Activated CD8-positive, alpha-beta memory T cell treated with anti-CD3 and anti-CD28 coated beads for 36 hours (primary cell): ENCODE results near the gene ACTN2. TPM values are rescaled to one million over a fixed set of nuclear protein-coding genes. Genes with fewer than 3 reads are reported as not detected.

Experiments
- CTCF ChIA-PET: fragments of 350-600 bp; sonication (Branson Sonifier 250); formaldehyde crosslinking; loops from one replicate; lab custom pipeline; 2021; ENCODE audit warnings: antibody characterized with exemption; lab: Charles Lee
- POLR2A ChIA-PET: fragments of 350-600 bp; sonication (Branson Sonifier 250); formaldehyde crosslinking; loops from one replicate; lab custom pipeline; 2021; ENCODE audit warnings: antibody characterized with exemption; lab: Charles Lee
- total RNA-seq, 2 experiments: library from RNA; stranded (reverse); gene quantifications; one replicate each; pipeline ENCODE4 v1.2.3, GENCODE V29; 2021

Gene ACTN2
- total RNA-seq, 2 experiments from 2014 or later: not detected

GRCh38 chr1:236689713-236690569, 3.6 kb downstream of the ACTN2 start:
- ChIA-PET CTCF (no interaction called here), POLR2A (no interaction called here)

DNA sequence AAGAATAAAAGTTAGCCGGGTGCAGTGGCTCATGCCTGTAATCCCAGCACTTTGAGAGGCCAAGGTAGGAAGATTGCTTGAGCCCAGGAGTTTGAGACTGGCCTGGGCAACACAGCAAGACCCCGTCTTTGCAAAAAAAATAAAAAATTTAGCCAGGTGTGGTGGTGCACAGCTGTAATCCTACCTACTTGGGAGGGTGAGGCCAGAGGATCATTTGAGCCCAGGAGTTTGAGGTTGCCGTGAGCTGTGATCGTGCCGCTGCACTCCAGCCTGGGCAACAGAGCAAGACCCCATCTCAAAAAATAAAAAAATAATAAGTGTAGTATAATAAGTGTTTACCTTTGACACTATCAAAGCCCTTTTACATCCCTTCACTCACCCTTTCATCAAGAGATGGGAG, 5.0 kb downstream of the ACTN2 start:
- POLR2A ChIA-PET: no interaction called here
- CTCF ChIA-PET: no interaction called here

DNA sequence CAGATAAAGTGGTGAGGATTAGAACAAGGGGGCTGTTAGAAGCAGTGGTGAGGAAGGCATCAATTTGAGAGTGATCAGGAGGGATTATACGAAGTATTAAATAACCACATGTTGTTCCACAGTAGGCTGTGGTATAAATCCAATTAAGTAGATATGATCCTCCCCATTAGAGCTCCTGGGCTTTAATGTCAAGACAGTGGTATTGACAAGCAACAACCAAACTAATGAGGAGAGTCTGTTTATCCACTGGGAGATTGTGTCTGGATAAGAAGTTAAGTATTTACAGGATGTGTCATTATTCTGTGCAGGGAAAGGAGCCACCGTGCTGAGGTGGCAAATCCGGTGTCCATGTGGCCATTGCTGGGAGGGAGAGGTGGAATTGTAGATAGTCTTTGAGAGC, 5.8 kb downstream of the ACTN2 start:
- ChIA-PET CTCF (no interaction called here), POLR2A (no interaction called here)

- POLR2A ChIA-PET: no interaction called here
- CTCF ChIA-PET: no interaction called here
Observed at GRCh38 chr1:236692742-236693141, 6.4 kb downstream of the ACTN2 start.

GRCh38 chr1:236699366-236699765, 13.1 kb downstream of the ACTN2 start:
- ChIA-PET CTCF (no interaction called here), POLR2A (no interaction called here)

DNA sequence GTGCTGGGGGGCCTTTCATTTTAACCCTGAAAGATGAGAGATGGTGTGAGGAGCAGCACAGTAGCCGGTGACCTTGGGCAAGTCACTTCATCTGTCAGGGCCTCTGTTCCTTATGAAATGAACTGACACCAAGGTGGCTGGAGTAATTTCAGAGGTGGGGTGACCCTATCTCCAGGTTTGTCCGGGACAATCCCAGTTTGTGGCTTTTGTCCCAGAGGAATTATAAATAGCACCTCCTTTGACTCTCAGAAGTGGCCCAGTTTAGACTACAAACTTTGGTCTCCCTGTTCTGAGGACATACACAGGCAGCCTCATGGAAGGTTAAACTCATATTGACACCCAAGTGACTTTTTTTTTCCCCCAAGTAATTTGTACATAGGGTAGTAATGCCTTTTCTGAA, 14.6 kb downstream of the ACTN2 start:
- POLR2A ChIA-PET: no interaction called here
- CTCF ChIA-PET: no interaction called here

GRCh38 chr1:236701782-236702181, 15.5 kb downstream of the ACTN2 start:
- ChIA-PET CTCF (no interaction called here), POLR2A (no interaction called here)

DNA sequence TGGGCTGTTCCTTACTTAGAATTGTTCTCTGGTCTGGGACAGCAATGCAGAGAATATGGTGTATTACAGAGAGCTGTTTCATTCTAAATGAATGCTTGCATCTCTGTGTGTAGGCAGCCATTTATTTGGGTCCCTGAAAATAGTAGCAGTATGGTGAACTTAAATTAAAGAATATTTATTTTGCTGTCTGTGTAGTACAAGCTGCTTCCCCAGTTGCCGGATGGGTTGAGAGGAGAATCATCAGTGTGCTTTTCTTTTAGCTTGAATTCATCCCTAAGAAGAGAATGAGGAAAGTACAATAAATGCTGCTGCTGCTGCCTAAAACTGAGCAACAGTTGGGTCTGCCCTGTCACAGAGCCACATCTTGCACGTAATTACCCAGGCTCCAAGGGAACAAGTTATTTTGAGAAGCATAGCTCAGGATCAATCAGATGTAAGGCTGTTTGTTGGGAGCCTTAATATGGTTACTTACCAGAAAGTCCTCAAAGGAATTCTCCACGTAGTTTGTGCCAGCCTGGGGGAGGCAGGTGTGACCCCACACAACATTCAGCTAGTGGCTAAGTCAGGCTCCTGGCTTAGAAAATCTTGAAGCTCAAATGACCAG, 16.6 kb downstream of the ACTN2 start:
- POLR2A ChIA-PET: no interaction called here
- CTCF ChIA-PET: interaction anchor here (0.6 kb wide), 1 partner anchor 34 kb away, joined by 3 read pairs; no protein-coding TSS in a partner anchor

DNA sequence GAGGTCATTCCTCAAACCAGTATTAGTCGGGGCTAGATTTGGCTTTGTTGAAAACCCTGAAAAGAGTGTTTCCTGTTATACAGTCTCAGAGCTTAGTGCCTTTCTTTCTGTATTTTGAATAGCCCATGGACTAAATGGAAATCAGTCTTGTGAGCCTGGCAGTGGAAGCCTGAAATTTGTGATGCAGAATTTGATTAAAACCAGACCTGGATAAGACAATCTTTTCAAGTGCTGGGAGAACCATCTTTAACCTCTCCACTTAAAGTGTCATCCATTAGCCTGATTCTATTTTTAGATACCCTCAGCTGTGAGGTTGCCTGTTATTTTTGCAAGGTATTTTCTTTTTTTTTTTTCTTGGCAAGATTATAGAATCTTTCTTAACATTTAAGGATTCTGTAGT, 19.5 kb downstream of the ACTN2 start:
- ChIA-PET CTCF (no interaction called here), POLR2A (no interaction called here)

DNA sequence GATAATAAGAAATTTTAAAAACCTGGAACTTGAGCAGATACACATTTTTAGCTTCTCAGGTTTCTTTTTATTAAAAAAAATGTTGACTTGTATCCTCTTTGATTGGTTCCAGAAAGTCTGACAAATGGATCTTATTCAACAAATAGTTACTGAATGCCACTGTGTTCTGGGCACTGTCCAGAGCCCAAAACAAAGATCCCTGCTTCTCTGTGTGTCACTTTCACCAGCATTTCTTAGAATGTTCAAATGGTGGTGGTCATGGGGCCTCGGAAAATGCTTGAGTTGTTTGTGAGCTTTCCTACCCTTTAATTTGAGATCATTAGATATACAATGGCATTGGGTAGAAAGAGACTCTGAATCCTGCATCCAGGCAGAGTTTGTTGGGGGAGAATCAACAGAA, 19.9 kb downstream of the ACTN2 start:
- POLR2A ChIA-PET: no interaction called here
- CTCF ChIA-PET: no interaction called here

GRCh38 chr1:236710328-236710892, 24.1 kb downstream of the ACTN2 start:
- CTCF ChIA-PET: no interaction called here
- POLR2A ChIA-PET: no interaction called here

GRCh38 chr1:236716160-236716559, 29.9 kb downstream of the ACTN2 start:
- CTCF ChIA-PET: no interaction called here
- POLR2A ChIA-PET: no interaction called here

DNA sequence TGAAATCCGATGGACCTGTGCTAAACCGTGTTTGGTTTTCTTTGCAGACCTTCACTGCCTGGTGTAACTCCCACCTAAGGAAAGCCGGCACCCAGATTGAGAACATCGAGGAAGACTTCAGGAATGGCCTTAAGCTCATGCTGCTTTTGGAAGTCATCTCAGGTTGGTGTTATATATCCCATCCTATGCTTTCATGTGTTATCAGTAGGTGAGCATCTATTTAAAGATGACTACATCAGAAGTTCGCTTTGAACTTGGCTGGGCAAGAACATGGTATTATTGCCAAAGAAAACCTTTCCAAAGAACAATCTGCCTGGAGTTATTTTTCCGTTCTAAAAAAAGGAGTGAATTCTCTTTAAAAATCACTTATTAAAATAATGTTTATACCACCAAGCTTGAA, 31.5 kb downstream of the ACTN2 start:
- CTCF ChIA-PET: no interaction called here
- POLR2A ChIA-PET: no interaction called here

DNA sequence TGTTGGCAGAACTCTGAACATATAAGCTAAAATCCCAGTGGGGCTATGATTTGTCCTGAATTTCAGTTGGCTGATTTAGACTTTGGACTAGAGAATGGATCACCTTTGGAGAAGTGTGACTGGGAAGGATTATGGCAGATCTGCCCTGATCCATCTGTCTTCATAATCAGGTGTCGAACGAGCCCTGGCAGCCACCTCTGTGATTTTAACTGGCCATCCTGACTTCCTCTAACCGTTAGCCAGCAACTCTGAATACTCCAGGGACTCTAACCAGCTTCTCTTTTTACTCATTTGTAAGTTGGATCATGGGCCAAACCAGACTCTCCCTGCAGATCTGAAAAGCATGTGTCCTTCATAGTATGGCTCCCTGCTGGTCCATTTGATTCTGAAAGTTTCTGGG, 32.0 kb downstream of the ACTN2 start:
- CTCF ChIA-PET: no interaction called here

GRCh38 chr1:236720206-236720605, 33.9 kb downstream of the ACTN2 start:
- POLR2A ChIA-PET: no interaction called here
- CTCF ChIA-PET: no interaction called here

More for the DNA sequence above, 32.0 kb downstream of the ACTN2 start:
- POLR2A ChIA-PET: no interaction called here

DNA sequence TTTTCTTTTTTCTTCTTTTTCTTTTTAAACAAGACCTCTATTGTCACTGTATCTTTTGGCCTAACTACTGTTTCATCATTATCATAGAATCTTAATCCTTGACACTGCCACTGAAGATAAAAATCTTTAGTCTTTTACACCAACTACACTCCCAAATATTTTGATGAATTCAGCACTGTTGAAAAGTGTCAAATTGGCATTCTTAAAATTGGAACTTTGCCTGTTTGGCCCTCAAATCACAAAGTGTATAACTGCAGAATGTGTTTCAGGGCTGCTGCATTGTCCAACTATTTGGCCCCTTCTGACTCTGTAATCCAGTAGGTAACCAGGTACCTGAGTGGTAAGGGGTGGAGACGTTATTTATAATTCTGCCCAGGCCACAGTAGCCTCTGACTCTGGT, 34.3 kb downstream of the ACTN2 start:
- POLR2A ChIA-PET: no interaction called here
- CTCF ChIA-PET: no interaction called here

DNA sequence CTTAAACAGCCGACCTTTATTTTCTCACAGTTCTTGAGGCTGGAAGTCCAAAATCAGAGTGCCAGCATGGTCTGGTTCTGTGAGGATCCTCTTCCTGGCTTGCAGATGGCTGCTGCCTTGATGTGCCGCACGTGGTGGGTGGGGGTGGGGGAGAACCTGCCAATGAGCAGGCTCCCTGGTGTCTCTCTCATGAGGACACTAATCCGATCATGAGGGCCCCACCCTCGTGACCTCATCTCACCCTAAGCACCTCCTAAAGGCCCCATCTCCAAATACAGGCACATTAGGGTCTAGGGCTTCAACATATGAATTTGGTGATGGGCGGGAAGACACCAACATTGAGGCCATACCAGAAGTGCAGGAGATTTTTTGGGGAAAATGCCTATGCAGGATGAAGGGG, 37.8 kb downstream of the ACTN2 start:
- ChIA-PET POLR2A (no interaction called here), CTCF (no interaction called here)

DNA sequence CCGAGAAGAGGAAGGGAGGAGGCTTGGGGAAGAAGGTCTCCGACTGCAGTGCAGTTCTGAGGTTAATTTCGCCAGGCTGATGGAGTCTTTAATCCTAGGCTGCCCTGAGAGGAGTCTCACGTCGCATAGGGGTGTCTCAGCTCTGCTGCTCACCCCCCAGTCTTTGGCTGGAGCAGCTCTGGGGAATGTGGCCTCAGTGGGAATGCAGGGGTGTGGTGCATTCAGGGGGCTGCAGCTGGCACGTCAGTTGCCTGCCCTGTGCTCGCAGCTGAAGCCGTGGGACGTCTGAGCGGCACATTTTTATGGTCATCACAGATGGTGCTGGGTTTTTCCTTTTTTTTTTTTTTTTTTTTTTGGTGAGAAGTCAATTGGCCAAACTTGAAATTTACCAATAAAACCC, 38.2 kb downstream of the ACTN2 start:
- ChIA-PET POLR2A (no interaction called here), CTCF (no interaction called here)

GRCh38 chr1:236725668-236726067, 39.4 kb downstream of the ACTN2 start:
- CTCF ChIA-PET: interaction anchor here (0.6 kb wide), 1 partner anchor 149 kb away, joined by 3 read pairs; no protein-coding TSS in a partner anchor
- POLR2A ChIA-PET: no interaction called here

DNA sequence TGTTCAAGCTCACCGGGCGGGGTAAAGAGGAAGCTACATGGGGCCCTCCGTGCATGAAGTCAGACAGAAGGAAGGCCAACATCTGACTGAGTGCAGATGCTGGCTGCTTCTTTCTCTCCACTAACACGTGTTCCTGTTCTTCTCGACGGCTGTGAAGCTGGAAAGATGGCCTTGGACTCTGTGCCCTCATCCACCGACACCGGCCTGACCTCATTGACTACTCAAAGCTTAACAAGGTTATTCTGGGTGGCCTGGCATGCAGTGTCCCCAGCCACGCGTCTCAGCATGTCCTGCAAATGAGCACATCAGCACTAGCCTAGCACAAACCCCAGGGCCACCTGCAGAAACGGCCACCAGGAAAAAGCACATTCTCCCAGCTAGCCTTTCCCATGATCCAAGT, 41.2 kb downstream of the ACTN2 start:
- POLR2A ChIA-PET: no interaction called here
- CTCF ChIA-PET: no interaction called here

DNA sequence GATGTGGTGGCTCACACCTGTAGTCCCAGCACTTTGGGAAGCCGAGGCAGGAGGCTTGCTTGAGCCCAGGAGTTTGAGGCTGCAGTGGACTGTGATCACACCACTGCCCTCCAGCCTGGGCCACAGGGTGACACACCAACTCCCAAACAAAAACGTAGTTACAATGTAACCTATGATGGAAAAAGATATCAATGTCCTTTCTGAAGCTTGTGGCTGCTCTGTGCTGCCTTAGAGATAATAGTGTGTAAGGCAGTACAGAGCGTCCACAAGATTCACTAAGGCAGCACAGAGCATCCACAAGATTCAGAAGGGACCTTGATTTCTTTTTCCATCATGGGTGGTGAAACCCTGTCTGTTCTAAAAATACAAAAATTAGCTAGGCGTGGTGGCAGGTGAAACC, 42.5 kb downstream of the ACTN2 start:
- CTCF ChIA-PET: no interaction called here

More for the DNA sequence above, 42.5 kb downstream of the ACTN2 start:
- POLR2A ChIA-PET: no interaction called here
